Measurements from ENCODE around the gene NEDD8. TPM values are rescaled to one million over a fixed set of nuclear protein-coding genes. Genes with fewer than 3 reads are reported as not detected.

The NEDD8 gene
- total RNA-seq, 1 experiment from 2014 or later, result 192 TPM

DNA sequence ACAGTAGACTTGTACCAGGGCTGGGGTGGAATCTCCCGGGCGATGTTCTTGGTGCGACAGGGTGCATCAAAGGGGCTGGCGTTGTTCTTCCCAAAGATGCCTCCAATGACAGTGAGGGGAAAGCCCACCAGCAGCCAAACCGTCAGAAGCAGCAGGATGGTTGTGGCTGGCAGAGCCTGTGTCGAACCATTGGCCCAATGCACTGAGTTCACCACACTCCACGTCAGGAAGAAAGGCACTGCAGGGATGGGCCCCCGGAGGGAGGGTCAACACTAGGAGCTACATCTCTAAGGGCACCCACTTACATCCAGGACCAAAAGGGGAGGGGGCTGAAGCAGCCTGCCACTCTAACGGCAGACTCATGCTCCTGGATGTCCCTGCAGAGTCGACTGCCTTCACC, 41.8 kb downstream of the NEDD8 start:
- Mint-ChIP-seq H3K9me3 (ENCODE audit: low read depth, unreplicated experiment) (no peaks in the 10 kb centered on the region), H3K36me3 (ENCODE audit: insufficient read depth, unreplicated experiment) (peaks cover 70% of the 10 kb centered on the region), H3K4me3 (ENCODE audit: low read depth, unreplicated experiment) (no peak overlapping the region), H3K27me3 (ENCODE audit: unreplicated experiment) (no peaks in the 10 kb centered on the region), H3K27ac (ENCODE audit: unreplicated experiment) (peak overlapping the region; percentile 76), H3K4me1 (ENCODE audit: low read depth, unreplicated experiment) (peaks cover 30% of the 10 kb centered on the region)
- TF ChIP-seq, protein P1, sequence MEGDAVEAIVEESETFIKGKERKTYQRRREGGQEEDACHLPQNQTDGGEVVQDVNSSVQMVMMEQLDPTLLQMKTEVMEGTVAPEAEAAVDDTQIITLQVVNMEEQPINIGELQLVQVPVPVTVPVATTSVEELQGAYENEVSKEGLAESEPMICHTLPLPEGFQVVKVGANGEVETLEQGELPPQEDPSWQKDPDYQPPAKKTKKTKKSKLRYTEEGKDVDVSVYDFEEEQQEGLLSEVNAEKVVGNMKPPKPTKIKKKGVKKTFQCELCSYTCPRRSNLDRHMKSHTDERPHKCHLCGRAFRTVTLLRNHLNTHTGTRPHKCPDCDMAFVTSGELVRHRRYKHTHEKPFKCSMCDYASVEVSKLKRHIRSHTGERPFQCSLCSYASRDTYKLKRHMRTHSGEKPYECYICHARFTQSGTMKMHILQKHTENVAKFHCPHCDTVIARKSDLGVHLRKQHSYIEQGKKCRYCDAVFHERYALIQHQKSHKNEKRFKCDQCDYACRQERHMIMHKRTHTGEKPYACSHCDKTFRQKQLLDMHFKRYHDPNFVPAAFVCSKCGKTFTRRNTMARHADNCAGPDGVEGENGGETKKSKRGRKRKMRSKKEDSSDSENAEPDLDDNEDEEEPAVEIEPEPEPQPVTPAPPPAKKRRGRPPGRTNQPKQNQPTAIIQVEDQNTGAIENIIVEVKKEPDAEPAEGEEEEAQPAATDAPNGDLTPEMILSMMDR (IDR thresholded peaks at IDR 0.05; ENCODE audit: unreplicated experiment), result no peak
- BruUV-seq (replicated peaks), result no TSS peak
- intact Hi-C loops (cut with micrococcal nuclease; ENCODE audit: unreplicated experiment), result no loop called here
- CTCF ChIA-PET, result no interaction called here
- no peak for DNase-seq

DNA sequence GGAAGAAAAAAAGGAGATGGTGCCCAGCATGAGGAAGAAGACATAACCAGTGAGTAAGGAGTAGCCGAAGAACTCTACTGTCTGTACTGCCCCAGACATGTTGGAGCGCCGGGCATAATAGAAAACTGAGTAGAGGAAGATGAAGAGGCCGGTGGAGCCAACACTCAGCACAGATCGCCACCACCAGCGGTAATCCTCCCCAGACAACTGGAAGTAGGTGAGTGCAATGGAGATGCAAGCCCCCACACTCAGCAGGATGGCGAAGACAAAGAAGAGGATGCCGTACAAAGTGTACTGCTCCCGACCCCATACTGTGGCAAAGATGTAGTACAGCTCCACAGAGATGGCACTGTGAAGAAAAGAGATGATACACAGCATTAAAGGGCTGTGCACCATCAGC, 42.7 kb downstream of the NEDD8 start:
- Mint-ChIP-seq H3K27ac (ENCODE audit: unreplicated experiment) (peak overlapping the region; percentile 76), H3K27me3 (ENCODE audit: unreplicated experiment) (no peaks in the 10 kb centered on the region), H3K9me3 (ENCODE audit: low read depth, unreplicated experiment) (no peaks in the 10 kb centered on the region), H3K4me1 (ENCODE audit: low read depth, unreplicated experiment) (peaks cover 30% of the 10 kb centered on the region), H3K36me3 (ENCODE audit: insufficient read depth, unreplicated experiment) (peaks cover 65% of the 10 kb centered on the region), H3K4me3 (ENCODE audit: low read depth, unreplicated experiment) (no peak overlapping the region)
- intact Hi-C loops (cut with micrococcal nuclease; ENCODE audit: unreplicated experiment), result no loop called here
- no peak for DNase-seq
- TF ChIP-seq, protein P1 (IDR thresholded peaks at IDR 0.05; ENCODE audit: unreplicated experiment), result no peak
- CTCF ChIA-PET, result no interaction called here
- BruUV-seq (replicated peaks), result no TSS peak

DNA sequence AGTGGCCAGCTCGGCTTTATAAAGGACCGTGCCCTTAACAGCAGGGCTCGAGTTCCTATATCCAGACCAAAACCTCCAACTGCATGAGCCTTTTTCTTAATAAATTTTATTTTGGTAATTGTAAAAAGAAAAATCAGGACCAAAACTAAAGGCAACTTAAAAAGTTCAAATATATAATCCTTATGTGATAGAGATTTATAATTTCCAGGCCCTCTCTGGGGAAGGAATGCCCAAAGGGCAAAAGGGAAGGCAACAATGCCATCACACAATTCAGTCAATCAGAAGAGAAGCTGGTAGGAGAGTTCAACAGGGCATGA, 43.1 kb downstream of the NEDD8 start:
- BruUV-seq (replicated peaks), result no TSS peak
- H3K9me3 Mint-ChIP-seq (ENCODE audit: low read depth, unreplicated experiment), result no peaks in the 10 kb centered on the region
- H3K27me3 Mint-ChIP-seq (ENCODE audit: unreplicated experiment), result no peaks in the 10 kb centered on the region
- intact Hi-C loops (cut with micrococcal nuclease; ENCODE audit: unreplicated experiment), result no loop called here
- H3K27ac Mint-ChIP-seq (ENCODE audit: unreplicated experiment), result peak overlapping the region; percentile 76
- TF ChIP-seq, protein P1 (IDR thresholded peaks at IDR 0.05; ENCODE audit: unreplicated experiment), result no peak
- CTCF ChIA-PET, result no interaction called here
- peak overlapping the region; percentile 88 for H3K4me3 Mint-ChIP-seq (ENCODE audit: low read depth, unreplicated experiment)
- H3K36me3 Mint-ChIP-seq (ENCODE audit: insufficient read depth, unreplicated experiment), result peaks cover 65% of the 10 kb centered on the region
- H3K4me1 Mint-ChIP-seq (ENCODE audit: low read depth, unreplicated experiment), result peaks cover 26% of the 10 kb centered on the region
- DNase-seq, result no peak

DNA sequence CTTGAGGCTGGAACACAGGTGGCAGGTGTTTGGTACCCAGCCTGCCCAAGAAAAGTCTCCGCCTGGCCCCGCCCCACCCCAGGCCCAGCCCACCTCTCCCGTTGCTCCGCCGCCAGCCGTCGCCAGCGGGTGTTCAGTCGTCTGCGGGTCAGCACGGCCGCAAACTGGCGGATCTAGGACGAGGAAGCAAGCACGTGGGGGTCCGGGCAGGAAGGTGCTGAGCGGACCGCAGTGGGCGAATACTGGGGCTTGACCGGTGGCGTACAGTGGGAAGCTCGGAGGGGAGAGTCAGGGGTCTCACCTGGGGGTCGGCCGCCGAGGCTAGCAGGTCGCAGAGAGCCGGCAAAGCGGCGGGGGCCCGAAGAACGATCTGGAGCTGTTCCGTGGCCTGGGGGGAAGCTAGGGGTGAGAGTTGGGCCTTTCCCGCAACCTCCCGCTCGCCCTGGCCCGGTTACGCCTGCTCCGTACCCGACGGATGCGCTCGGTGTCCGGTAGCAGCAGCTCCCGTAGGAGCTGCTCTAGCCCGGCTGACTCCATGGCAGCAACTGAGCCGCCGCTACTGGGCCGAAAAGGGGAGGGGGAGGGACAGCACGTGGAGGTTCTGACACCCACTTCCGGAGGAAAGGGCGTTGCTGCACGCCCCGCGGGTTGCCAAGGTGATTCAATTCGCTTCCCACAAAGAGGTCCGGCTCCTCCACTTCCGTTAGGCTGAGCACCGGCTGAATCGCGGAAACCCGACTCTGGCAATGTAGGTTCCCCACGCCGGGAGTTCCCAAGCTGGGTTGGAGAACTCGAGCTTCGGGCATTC, 43.7 kb downstream of the NEDD8 start, which contains the start of gene IPO4:
TSS of gene IPO4 (minus strand) at position 566 of the 808 bp plus-strand sequence. CDS start at position 537, 29 bp downstream.
- peak; percentile 96 for DNase-seq
- Mint-ChIP-seq H3K27me3 (ENCODE audit: unreplicated experiment) (no peaks in the 10 kb centered on the region), H3K4me3 (ENCODE audit: low read depth, unreplicated experiment) (peak within 1 kb of the TSS; percentile 88), H3K9me3 (ENCODE audit: low read depth, unreplicated experiment) (no peaks in the 10 kb centered on the region), H3K27ac (ENCODE audit: unreplicated experiment) (peak within 1 kb of the TSS; percentile 76), H3K4me1 (ENCODE audit: low read depth, unreplicated experiment) (peaks cover 22% of the 10 kb centered on the region), H3K36me3 (ENCODE audit: insufficient read depth, unreplicated experiment) (peaks cover 67% of the 10 kb centered on the region)
- intact Hi-C loops (cut with micrococcal nuclease; ENCODE audit: unreplicated experiment), result no loop called here
- TSS peak; percentile 61 for BruUV-seq (replicated peaks)
- TF ChIP-seq, protein P1 (IDR thresholded peaks at IDR 0.05; ENCODE audit: unreplicated experiment), result no peak
- CTCF ChIA-PET, result interaction anchor here (0.6 to 0.7 kb wide), 2 partner anchors 62 to 153 kb away, joined by 3 to 5 read pairs; no protein-coding TSS in a partner anchor

Measured in Calu3 (cell line).